Psoas muscle (tissue), 8 donors: ENCODE measurements around the gene CTCF. TPM values are rescaled to one million over a fixed set of nuclear protein-coding genes. Genes with fewer than 3 reads are reported as not detected.

Source experiments
- ATAC-seq, 4 donors: fragments of 200-7000 bp; cut with Tn5 transposase; one replicate each; pipeline ENCODE4 v1.9.1; 2020; ENCODE audit warnings: moderate library complexity in 3 of 4, mild to moderate bottlenecking in 2 of 4
- DNase-seq, 2 donors: peaks; one replicate each; pipeline ENCODE4 v3.0.0-alpha.2; 2020
- H3K27ac ChIP-seq: fragments of 200-600 bp; one replicate; pipeline ENCODE4 v1.8.0; 2022
- H3K27me3 ChIP-seq, 3 donors: fragments of 200-600 bp in 1 of 3; one replicate each; pipeline versions ENCODE4 v1.6.1 to v1.8.0; 2013 to 2022; ENCODE audit warnings: low read length in 2 of 3, mild to moderate bottlenecking in 2 of 3, moderate library complexity in 1 of 3; ENCODE audit not compliant: insufficient read depth in 3 of 3
- H3K36me3 ChIP-seq, 2 donors: fragments of 200-600 bp in 1 of 2; one replicate each; pipeline versions ENCODE4 v1.6.1 to v1.8.0; 2013 to 2022; ENCODE audit warnings: low read depth in 1 of 2, mild to moderate bottlenecking in 1 of 2, moderate library complexity in 1 of 2; ENCODE audit not compliant: insufficient read depth in 1 of 2
- H3K4me1 ChIP-seq: fragments of 200-600 bp; one replicate; pipeline ENCODE4 v1.8.0; 2022
- H3K4me3 ChIP-seq: fragments of 200-600 bp; one replicate; pipeline ENCODE4 v1.8.0; 2022; ENCODE audit warnings: mild to moderate bottlenecking
- H3K9me3 ChIP-seq: fragments of 200-600 bp; one replicate; pipeline ENCODE4 v1.8.0; 2022
- WGBS, 3 donors: extraction: QIAGEN DNeasy Blood & Tissue Kit; methylation state at CpG; one replicate each; pipeline versions ENCODE4 v1.1.6 to v1.1.7; 2013; 5-methylcytosine and 5-hydroxymethylcytosine counted together
- intact Hi-C, 2 donors: fragments of 100-400 bp; cut with DNase I; formaldehyde crosslinking; loops; one replicate each; pipeline versions ENCODE4 v1.11.0 to v1.14.2; 2022
- polyA plus RNA-seq, 3 donors: library from polyadenylated mRNA; stranded (reverse); fragments of 200-250 nt; gene quantifications; one replicate each; pipeline ENCODE4 v1.2.3, GENCODE V29; 2013
- total RNA-seq, 4 donors: library from RNA; stranded (reverse); fragmentation: NEBNext Ultra II Directional in 2 of 4; extraction: Animal tissue kit (Norgen Biotek cat#: 25700) in 2 of 4; gene quantifications; one replicate each; pipeline versions ENCODE4 v1.2.1 to v1.2.4, GENCODE V29; 2021 to 2023
- TF ChIP-seq, protein P1 (sequence below): fragments of 200-600 bp; IDR thresholded peaks from one replicate; pipeline ENCODE4 v1.8.0; 2022; ENCODE audit warnings: antibody characterized with exemption
- donor health status: healthy with polysubstance abuse.
- donor health status: DM: no; HTN: no; CAD: no; lungs with moderate emphysema.
- donor health status: Bipolar disorder and iron deficiency.
- donor health status: healthy.
- donor health status: DM: yes; HTN: yes; CAD: no.
- donor health status: DM: no; HTN: no; CAD: no.
- donor health status: DM: no; HTN: no; CAD: no.
- donor health status: DM: yes; HTN: yes; CAD: no.

CTCF gene
- total and polyA plus RNA-seq, 7 donors: 17.7 to 44.7 (median 25.8) TPM

DNA sequence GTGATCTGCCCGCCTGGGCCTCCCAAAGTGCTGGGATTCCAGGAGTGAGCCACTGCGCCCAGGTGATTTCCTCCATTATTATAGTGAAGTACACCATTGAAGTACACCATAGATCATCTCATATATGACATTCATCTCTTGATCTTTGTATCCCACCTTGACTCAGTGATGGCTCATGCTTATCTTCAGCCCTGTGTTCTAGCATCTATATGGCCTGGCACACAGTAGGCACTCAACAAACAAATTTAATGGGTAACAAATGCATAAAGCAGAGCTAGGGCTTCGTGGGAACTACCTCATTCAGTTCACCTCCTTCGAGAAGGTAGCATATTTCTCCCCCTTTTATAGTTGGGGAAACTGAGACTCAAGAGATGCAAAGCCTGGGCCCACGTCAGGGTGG is 103.3 kb downstream of the CTCF start:
- WGBS, 3 donors: 69 to 74% (median 71%) methylated on average over 5 of the region's 5 CpGs
- TF ChIP-seq, protein P1, sequence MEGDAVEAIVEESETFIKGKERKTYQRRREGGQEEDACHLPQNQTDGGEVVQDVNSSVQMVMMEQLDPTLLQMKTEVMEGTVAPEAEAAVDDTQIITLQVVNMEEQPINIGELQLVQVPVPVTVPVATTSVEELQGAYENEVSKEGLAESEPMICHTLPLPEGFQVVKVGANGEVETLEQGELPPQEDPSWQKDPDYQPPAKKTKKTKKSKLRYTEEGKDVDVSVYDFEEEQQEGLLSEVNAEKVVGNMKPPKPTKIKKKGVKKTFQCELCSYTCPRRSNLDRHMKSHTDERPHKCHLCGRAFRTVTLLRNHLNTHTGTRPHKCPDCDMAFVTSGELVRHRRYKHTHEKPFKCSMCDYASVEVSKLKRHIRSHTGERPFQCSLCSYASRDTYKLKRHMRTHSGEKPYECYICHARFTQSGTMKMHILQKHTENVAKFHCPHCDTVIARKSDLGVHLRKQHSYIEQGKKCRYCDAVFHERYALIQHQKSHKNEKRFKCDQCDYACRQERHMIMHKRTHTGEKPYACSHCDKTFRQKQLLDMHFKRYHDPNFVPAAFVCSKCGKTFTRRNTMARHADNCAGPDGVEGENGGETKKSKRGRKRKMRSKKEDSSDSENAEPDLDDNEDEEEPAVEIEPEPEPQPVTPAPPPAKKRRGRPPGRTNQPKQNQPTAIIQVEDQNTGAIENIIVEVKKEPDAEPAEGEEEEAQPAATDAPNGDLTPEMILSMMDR: no peak
- Histone ChIP-seq H3K36me3 (peaks cover 0 to 28% of the 10 kb centered on the region in 2 donors), H3K4me1 (peaks cover 23% of the 10 kb centered on the region), H3K27me3 (no peaks in the 10 kb centered on the region), H3K9me3 (no peaks in the 10 kb centered on the region), H3K4me3 (peak overlapping the region; percentile 88), H3K27ac (no peak overlapping the region)
- ATAC-seq: no peak
- DNase-seq: no peak
- intact Hi-C loops: loop anchor here (5.0 kb wide), 2 partner anchors 52 to 118 kb away; partner anchors contain the start of gene GFOD2 (in 1 of the 2)

DNA sequence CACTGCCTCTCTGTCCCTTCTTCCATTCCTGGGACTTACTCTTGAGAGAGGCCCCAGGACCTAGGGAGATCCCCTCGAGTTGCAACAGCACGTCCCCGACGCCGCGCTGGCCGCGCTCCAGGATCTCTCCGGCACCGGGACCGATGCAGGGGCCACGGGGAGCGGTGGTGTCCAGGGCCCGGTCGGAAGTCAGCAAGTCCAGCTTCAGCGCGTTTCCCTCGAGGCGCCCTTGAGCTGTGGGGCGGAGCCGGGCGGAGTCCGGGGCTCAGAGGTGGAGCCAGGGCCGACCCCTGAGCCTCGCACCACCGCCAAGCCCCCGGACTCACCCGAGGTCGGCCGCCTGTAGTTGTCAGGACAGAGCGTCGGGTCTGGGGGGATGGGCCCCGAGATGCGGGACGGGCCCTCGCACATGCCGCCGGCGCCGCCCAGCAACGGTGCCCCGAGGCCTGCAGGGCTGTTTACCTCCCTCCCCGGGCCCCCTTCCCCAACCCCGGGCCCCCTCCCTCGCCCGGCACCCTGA is 103.8 kb downstream of the CTCF start:
- peaks cover 21% of the 10 kb centered on the region for H3K4me1 ChIP-seq
- no peaks in the 10 kb centered on the region for H3K9me3 ChIP-seq
- H3K27me3 ChIP-seq: no peaks in the 10 kb centered on the region
- peak in 1 of 4 donors; percentile 2 for ATAC-seq
- H3K4me3 ChIP-seq: peak overlapping the region; percentile 88
- H3K36me3 ChIP-seq: peaks cover 0 to 28% of the 10 kb centered on the region in 2 donors
- peak; percentile 48 to 72 for DNase-seq
- H3K27ac ChIP-seq: peak overlapping the region; percentile 90
- intact Hi-C loops: loop anchor here (2.0 to 5.0 kb wide), 3 partner anchors 51 to 145 kb away; partner anchors contain the start of gene GFOD2 (in 1 of the 2)
- TF ChIP-seq, protein P1: no peak
- 1 to 5% (median 1%) methylated on average over 20 to 46 of the region's 46 CpGs for whole genome bisulfite sequencing, 3 donors

DNA sequence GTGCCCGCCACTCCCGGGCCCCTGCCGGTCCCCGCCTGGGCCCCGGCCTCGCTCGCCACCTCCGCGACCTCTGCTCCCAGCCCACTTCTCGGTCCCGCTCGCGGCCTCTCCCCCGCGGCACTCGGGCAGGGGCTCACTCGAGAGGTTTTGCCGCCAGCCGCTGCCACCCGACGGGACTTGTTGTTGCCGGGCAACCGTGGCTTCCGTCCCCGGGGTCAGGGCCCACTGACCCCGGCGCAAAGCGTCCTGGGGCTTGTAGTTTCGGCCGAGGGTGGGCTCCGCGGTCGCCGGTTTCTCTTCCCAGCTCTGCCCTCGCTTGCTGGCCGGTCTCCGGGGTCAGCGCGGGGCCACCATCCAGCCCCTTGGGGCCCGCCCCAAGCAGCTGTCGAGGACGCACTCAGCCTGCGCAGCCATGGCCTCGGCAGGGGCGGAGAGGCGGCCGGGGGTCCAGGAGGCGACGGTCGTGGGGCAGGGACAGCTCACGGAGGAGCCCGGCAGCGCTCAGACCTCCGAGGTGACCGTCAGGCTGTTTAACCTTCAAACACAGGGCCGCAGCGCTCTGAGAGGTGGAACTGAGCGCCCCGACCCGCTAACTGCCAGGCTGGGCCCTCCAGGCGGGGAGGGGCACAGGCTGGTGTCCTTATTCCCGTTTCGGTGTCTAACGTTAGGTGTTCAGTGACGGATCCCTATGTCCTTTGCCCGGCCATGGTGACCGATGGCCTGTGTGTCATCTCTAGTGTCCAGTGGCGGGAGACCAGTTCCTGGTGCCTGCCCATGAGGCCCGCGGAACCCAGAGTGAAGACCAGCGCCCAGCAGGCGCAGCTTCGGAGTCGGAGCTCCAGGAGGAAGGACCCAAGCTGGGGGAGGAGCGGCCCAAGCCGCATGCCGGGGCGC is 104.5 kb downstream of the CTCF start, which contains the start of the genes C16orf86 and ENKD1:
C16orf86 (plus strand) TSS at position 256 of the 894 bp plus-strand sequence; CDS start at position 413, 157 bp downstream.
ENKD1 (minus strand) TSS at position 192 of the 894 bp plus-strand sequence. CDS start 308 bp downstream, outside the sequence.
- Histone ChIP-seq H3K4me3 (peak within 1 kb of the TSS; percentile 88), H3K9me3 (no peaks in the 10 kb centered on the region), H3K27me3 (no peaks in the 10 kb centered on the region), H3K4me1 (peaks cover 14% of the 10 kb centered on the region), H3K36me3 (peaks cover 0 to 28% of the 10 kb centered on the region in 2 donors), H3K27ac (peak within 1 kb of the TSS; percentile 90)
- WGBS, 3 donors: 5 to 10% (median 6%) methylated on average over 54 to 78 of the region's 78 CpGs
- TF ChIP-seq, protein P1: no peak
- intact Hi-C loops: loop anchor here (2.0 to 5.0 kb wide), 3 partner anchors 50 to 146 kb away; partner anchors contain the start of gene GFOD2 (in 1 of the 2)
- DNase-seq: peak; percentile 88 to 93
- ATAC-seq: peak; percentile 69 to 81 (median 76)

DNA sequence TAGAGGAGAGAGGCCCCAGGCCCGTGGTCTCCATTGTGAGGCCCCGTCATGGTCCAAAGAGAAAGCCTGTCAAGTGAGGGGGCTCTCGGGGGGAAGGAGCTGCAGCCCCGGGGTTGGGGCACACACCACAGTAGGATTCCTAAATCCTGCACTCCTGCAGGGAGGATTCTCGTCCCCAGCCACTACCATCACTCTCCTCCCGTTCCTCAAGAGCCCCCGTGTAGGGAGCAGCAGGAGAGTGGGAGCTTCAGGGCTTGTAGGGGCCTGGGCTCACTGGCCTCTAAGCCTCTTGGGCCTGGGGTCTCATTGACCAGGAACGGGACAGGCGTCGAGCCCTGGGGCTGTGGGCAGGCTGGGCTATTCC is 105.1 kb downstream of the CTCF start:
- intact Hi-C loops: loop anchor here (2.0 to 5.0 kb wide), 3 partner anchors 50 to 147 kb away; partner anchors contain the start of gene GFOD2 (in 1 of the 2)
- 13 to 37% (median 21%) methylated on average over 8 to 10 of the region's 10 CpGs for WGBS, 3 donors
- Histone ChIP-seq H3K27me3 (no peaks in the 10 kb centered on the region), H3K4me3 (peak overlapping the region; percentile 88), H3K9me3 (no peaks in the 10 kb centered on the region), H3K27ac (peak overlapping the region; percentile 90), H3K36me3 (peaks cover 0 to 26% of the 10 kb centered on the region in 2 donors), H3K4me1 (peaks cover 14% of the 10 kb centered on the region)
- no peak for ATAC-seq
- no peak for DNase-seq
- TF ChIP-seq, protein P1: no peak
